Measurements from ENCODE around the gene ZPR1. TPM values are rescaled to one million over a fixed set of nuclear protein-coding genes. Genes with fewer than 3 reads are reported as not detected.

Gene ZPR1
- total RNA-seq (2014; rRNA removed; shearing (Covaris generic)): 121 and 130 TPM in 2 replicates

DNA sequence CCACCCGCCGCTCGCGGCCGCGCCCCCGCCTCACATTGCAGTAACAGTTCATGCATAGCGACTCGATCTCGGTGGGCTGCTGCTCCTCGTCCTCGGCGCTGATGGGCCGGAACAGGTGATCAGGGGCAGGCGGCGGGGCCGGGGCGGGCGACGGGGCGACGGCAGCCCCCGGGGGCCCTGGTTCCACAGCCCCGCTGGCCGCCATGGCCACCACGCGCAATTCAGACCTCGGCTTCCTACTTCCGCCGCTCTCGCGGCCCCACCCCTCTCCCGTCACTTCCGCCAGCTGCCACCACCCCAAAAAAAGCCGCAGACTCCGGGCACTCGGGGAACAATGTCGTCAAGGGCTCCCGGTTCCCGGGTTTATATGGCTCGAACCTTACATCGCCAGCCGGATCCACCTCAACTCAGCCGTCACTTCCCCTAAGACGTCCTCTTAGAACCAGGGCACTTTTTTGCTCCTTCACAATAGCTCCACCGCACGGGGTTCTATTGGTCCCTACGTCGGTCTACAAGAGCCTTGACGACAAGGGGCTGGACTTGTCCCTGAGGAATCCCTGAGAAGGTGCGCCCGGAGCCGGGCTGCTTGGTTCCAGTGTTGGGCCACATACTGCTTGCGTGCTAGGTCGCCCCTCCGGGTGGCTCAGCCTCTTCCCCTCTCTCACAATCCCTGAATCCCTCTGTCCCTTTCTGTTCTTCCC, at the start of gene ZPR1:
Gene ZPR1, minus strand, starts transcription at position 238 of the 701 bp plus-strand sequence. Its CDS starts 33 bp downstream, at position 205.

DNA sequence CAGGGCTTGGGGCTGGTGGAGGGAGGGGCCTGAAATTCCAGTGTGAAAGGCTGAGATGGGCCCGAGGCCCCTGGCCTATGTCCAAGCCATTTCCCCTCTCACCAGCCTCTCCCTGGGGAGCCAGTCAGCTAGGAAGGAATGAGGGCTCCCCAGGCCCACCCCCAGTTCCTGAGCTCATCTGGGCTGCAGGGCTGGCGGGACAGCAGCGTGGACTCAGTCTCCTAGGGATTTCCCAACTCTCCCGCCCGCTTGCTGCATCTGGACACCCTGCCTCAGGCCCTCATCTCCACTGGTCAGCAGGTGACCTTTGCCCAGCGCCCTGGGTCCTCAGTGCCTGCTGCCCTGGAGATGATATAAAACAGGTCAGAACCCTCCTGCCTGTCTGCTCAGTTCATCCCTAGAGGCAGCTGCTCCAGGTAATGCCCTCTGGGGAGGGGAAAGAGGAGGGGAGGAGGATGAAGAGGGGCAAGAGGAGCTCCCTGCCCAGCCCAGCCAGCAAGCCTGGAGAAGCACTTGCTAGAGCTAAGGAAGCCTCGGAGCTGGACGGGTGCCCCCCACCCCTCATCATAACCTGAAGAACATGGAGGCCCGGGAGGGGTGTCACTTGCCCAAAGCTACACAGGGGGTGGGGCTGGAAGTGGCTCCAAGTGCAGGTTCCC, 41.8 kb upstream of the ZPR1 start, which contains the start of gene APOC3:
Gene APOC3, plus strand, starts transcription at position 383 of the 659 bp plus-strand sequence. CDS start 676 bp downstream, outside the sequence.

GRCh38 chr11:116823031-116823843, 35.4 kb upstream of the ZPR1 start, which contains the start of gene APOA4:
Gene APOA4 (minus strand): TSS chr11:116823304. CDS start chr11:116823191, 113 bp downstream.

GRCh38 chr11:116791813-116792143, 4.0 kb upstream of the ZPR1 start, which contains the start of gene APOA5:
Gene APOA5 (minus strand): TSS chr11:116791879. CDS start chr11:116791860, 19 bp downstream.

GRCh38 chr11:116772443-116773202, 15.2 kb downstream of the ZPR1 start, which contains the start of gene BUD13:
Gene BUD13 (minus strand): TSS chr11:116772987. CDS start chr11:116772964, 23 bp downstream.

Other genes starting within 250 kb of the ZPR1 start
- 25.4 and 30.2 TPM in 2 replicates for gene BUD13, start 15.0 kb downstream of the ZPR1 start, total RNA-seq (2014; rRNA removed; shearing (Covaris generic))
- not detected in 2 replicates for gene APOA5, start 3.9 kb upstream of the ZPR1 start, total RNA-seq (2014; rRNA removed; shearing (Covaris generic))
- gene APOA4, start 35.3 kb upstream of the ZPR1 start, total RNA-seq (2014; rRNA removed; shearing (Covaris generic)): not detected in 2 replicates
- not detected in 2 replicates for gene APOC3, start 41.9 kb upstream of the ZPR1 start, total RNA-seq (2014; rRNA removed; shearing (Covaris generic))
- gene APOA1, start 49.6 kb upstream of the ZPR1 start, total RNA-seq (2014; rRNA removed; shearing (Covaris generic)): not detected in 2 replicates

All from A375 (cell line).